ENCODE data around the gene TBL1XR1.

- TF ChIP-seq GATA3 (IDR thresholded peaks at IDR 0.05; ENCODE audit: low read depth, low read length) (no peak), GATA2 (IDR thresholded peaks at IDR 0.05; ENCODE audit: low read depth, low read length) (no peak)
Observed at GRCh38 chr3:177145381-177145780, 51.9 kb downstream of the TBL1XR1 start.

Data from SH-SY5Y (cell line).